B cell (primary cell): ENCODE measurements around the gene SLC8B1.

Source experiments
- CTCF ChIP-seq: fragments of 200-600 bp; IDR thresholded peaks from one replicate; pipeline ENCODE4 v1.8.0; 2022; ENCODE audit warnings: antibody characterized with exemption, mild to moderate bottlenecking
- EZH2 ChIP-seq: IDR thresholded peaks from 2 replicates; pipeline ENCODE4 v1.6.1; 2012; ENCODE audit warnings: borderline replicate concordance, low read depth, mild to moderate bottlenecking, moderate library complexity, low read length; ENCODE audit not compliant: insufficient read depth, poor library complexity, severe bottlenecking

- TF ChIP-seq EZH2: no peak
- TF ChIP-seq CTCF: no peak
These were observed 14.5 kb downstream of the SLC8B1 start for GRCh38 chr12:113320401-113320800.
